NOMO-1 treated with dmso at 0.1 percent for 144 hours (cell line): ENCODE measurements around the gene NELL1.

Experiments used
- DNase-seq: peaks from one replicate; lab custom pipeline; 2025; ENCODE audit not compliant: unreplicated experiment; lab: John Stamatoyannopoulos, UW

NELL1 gene

GRCh38 chr11:21403069-21403468, 733.7 kb downstream of the NELL1 start:
- no peak for DNase-seq

- DNase-seq = no peak
Measured at GRCh38 chr11:21405422-21405821, 736.0 kb downstream of the NELL1 start.

- no peak for DNase-seq
Measured at GRCh38 chr11:21410513-21410912, 741.1 kb downstream of the NELL1 start.

- DNase-seq = no peak
Measured at GRCh38 chr11:21411104-21411503, 741.7 kb downstream of the NELL1 start.

- DNase-seq = no peak
Measured at GRCh38 chr11:21411597-21411996, 742.2 kb downstream of the NELL1 start.

GRCh38 chr11:21412652-21413383, 743.4 kb downstream of the NELL1 start:
- DNase-seq = no peak

GRCh38 chr11:21414953-21415352, 745.6 kb downstream of the NELL1 start:
- no peak for DNase-seq

GRCh38 chr11:21415606-21416005, 746.2 kb downstream of the NELL1 start:
- no peak for DNase-seq

GRCh38 chr11:21421711-21422329, 752.4 kb downstream of the NELL1 start:
- no peak for DNase-seq

GRCh38 chr11:21426931-21427330, 757.5 kb downstream of the NELL1 start:
- DNase-seq = no peak

- no peak for DNase-seq
Measured at GRCh38 chr11:21427726-21428125, 758.3 kb downstream of the NELL1 start.

- no peak for DNase-seq
Measured at GRCh38 chr11:21428796-21429195, 759.4 kb downstream of the NELL1 start.

GRCh38 chr11:21429401-21429800, 760.0 kb downstream of the NELL1 start:
- DNase-seq = no peak

GRCh38 chr11:21430537-21430936, 761.2 kb downstream of the NELL1 start:
- no peak for DNase-seq

- no peak for DNase-seq
Measured at GRCh38 chr11:21446939-21447590, 777.7 kb downstream of the NELL1 start.

GRCh38 chr11:21447871-21448270, 778.5 kb downstream of the NELL1 start:
- no peak for DNase-seq

- no peak for DNase-seq
Measured at GRCh38 chr11:21456186-21456585, 786.8 kb downstream of the NELL1 start.

GRCh38 chr11:21460082-21460481, 790.7 kb downstream of the NELL1 start:
- DNase-seq = no peak

GRCh38 chr11:21461701-21462100, 792.3 kb downstream of the NELL1 start:
- DNase-seq = no peak

- DNase-seq = no peak
Measured at GRCh38 chr11:21464601-21465193, 795.3 kb downstream of the NELL1 start.

GRCh38 chr11:21465203-21465602, 795.8 kb downstream of the NELL1 start:
- DNase-seq = no peak

GRCh38 chr11:21465920-21466319, 796.5 kb downstream of the NELL1 start:
- no peak for DNase-seq
